ENCODE data around the gene OLIG2. TPM values are rescaled to one million over a fixed set of nuclear protein-coding genes. Genes with fewer than 3 reads are reported as not detected.

OLIG2 gene
- total RNA-seq, 4 donors from 2014 or later: not detected

- DNase-seq: no peak
- peak overlapping the region in 3 of 4 donors; percentile 28 to 60 (median 43) for H3K4me3 ChIP-seq
- peaks cover 0 to 6% (median 0%) of the 10 kb centered on the region in 3 donors for H3K9me3 ChIP-seq
- H3K27ac ChIP-seq: no peak overlapping the region
- H3K36me3 ChIP-seq: no peaks in the 10 kb centered on the region
- TF ChIP-seq, protein P1, sequence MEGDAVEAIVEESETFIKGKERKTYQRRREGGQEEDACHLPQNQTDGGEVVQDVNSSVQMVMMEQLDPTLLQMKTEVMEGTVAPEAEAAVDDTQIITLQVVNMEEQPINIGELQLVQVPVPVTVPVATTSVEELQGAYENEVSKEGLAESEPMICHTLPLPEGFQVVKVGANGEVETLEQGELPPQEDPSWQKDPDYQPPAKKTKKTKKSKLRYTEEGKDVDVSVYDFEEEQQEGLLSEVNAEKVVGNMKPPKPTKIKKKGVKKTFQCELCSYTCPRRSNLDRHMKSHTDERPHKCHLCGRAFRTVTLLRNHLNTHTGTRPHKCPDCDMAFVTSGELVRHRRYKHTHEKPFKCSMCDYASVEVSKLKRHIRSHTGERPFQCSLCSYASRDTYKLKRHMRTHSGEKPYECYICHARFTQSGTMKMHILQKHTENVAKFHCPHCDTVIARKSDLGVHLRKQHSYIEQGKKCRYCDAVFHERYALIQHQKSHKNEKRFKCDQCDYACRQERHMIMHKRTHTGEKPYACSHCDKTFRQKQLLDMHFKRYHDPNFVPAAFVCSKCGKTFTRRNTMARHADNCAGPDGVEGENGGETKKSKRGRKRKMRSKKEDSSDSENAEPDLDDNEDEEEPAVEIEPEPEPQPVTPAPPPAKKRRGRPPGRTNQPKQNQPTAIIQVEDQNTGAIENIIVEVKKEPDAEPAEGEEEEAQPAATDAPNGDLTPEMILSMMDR (IDR thresholded peaks at IDR 0.05): no peak
- no peak for TF ChIP-seq POLR2A (IDR thresholded peaks at IDR 0.05)
- WGBS, 2 donors: 13 to 18% methylated on average over 33 to 38 of the region's 38 CpGs
- peaks cover 23 to 100% (median 31%) of the 10 kb centered on the region in 4 donors for H3K27me3 ChIP-seq
- intact Hi-C loops (cut with DNase I): no loop called here
- H3K4me1 ChIP-seq: peaks cover 16 to 49% (median 22%) of the 10 kb centered on the region in 3 donors
Measured at GRCh38 chr21:33071770-33072306, 46.1 kb downstream of the OLIG2 start.

DNA sequence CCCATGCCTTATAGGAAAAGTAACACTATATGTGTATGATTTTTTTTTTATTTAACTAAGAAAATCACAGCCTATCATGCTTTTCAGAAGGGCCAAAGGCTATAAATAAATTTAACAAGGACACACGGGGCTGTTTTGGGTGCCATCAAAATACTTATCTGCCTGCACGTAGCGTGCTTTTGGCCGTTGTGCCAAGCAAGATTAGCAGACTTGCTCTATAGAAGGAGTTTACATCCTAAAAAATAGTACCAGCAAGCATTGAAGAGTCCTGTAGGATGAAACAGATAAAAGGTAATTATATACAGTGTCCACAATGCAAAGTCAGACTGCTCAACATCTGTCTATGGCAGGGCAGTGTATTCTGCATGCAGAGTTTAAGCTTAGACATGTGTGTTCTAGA lies 47.9 kb downstream of the OLIG2 start:
- intact Hi-C loops (cut with DNase I): no loop called here
- Histone ChIP-seq H3K4me3 (no peak overlapping the region), H3K27me3 (peaks cover 21 to 100% (median 26%) of the 10 kb centered on the region in 4 donors), H3K9me3 (peaks cover 0 to 6% (median 0%) of the 10 kb centered on the region in 3 donors), H3K36me3 (no peaks in the 10 kb centered on the region), H3K27ac (no peak overlapping the region), H3K4me1 (peaks cover 16 to 49% (median 22%) of the 10 kb centered on the region in 3 donors)
- no peak for TF ChIP-seq POLR2A (IDR thresholded peaks at IDR 0.05)
- TF ChIP-seq, protein P1 (IDR thresholded peaks at IDR 0.05): no peak
- DNase-seq: no peak
- 69 to 80% methylated on average over 4 of the region's 4 CpGs for WGBS, 2 donors

GRCh38 chr21:33075128-33075527 lies 49.4 kb downstream of the OLIG2 start:
- intact Hi-C loops (cut with DNase I): no loop called here
- DNase-seq: no peak
- Histone ChIP-seq H3K4me3 (no peak overlapping the region), H3K4me1 (peaks cover 13 to 51% (median 18%) of the 10 kb centered on the region in 3 donors), H3K27ac (no peak overlapping the region), H3K9me3 (no peaks in the 10 kb centered on the region), H3K27me3 (peaks cover 15 to 92% (median 21%) of the 10 kb centered on the region in 4 donors), H3K36me3 (no peaks in the 10 kb centered on the region)
- WGBS, 2 donors: 24 to 37% methylated on average over 5 to 8 of the region's 9 CpGs
- TF ChIP-seq, protein P1 (IDR thresholded peaks at IDR 0.05): no peak
- no peak for TF ChIP-seq POLR2A (IDR thresholded peaks at IDR 0.05)

DNA sequence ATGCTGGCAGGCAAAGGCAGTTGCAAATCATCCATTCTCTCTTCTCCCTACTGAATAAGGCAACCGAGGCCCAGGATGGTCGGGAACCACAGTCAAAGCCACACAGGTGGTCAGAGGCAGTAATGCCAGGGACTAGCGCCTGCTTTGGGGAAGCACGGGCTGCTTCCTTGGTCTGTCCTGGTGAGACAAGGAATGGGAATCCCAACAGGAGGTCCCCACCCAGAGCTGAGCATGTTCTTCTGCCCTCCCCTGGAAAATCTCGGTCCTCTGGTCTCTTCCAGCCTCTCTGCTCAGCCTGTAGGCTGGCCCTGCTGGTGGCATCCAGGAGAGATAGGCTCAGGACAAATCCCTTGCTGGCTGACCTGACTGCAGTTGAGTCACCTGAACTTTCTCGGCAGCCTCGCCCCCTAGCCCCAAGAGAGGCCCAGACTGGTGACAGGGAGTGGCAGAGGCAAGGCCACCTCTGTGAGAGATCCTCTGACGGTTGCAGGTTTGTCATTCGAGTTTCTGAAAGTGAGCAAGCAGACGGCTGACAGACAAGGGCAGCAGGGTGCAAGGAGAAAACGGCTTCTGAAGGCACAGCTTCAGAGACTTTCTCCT lies 50.0 kb downstream of the OLIG2 start:
- peaks cover 15 to 86% (median 20%) of the 10 kb centered on the region in 4 donors for H3K27me3 ChIP-seq
- no peaks in the 10 kb centered on the region for H3K36me3 ChIP-seq
- H3K27ac ChIP-seq: no peak overlapping the region
- no peak for DNase-seq
- no peak for TF ChIP-seq POLR2A (IDR thresholded peaks at IDR 0.05)
- TF ChIP-seq, protein P1 (IDR thresholded peaks at IDR 0.05): no peak
- peaks cover 13 to 45% (median 13%) of the 10 kb centered on the region in 3 donors for H3K4me1 ChIP-seq
- no peak overlapping the region for H3K4me3 ChIP-seq
- intact Hi-C loops (cut with DNase I): no loop called here
- H3K9me3 ChIP-seq: no peaks in the 10 kb centered on the region
- 51 to 59% methylated on average over 8 of the region's 11 CpGs for WGBS, 2 donors

GRCh38 chr21:33076600-33077329 lies 51.0 kb downstream of the OLIG2 start:
- Histone ChIP-seq H3K9me3 (no peaks in the 10 kb centered on the region), H3K4me1 (peaks cover 2 to 34% (median 3%) of the 10 kb centered on the region in 3 donors), H3K36me3 (no peaks in the 10 kb centered on the region), H3K4me3 (no peak overlapping the region), H3K27ac (no peak overlapping the region), H3K27me3 (peaks cover 6 to 76% (median 12%) of the 10 kb centered on the region in 4 donors)
- intact Hi-C loops (cut with DNase I): no loop called here
- WGBS, 2 donors: 82 to 83% methylated on average over 11 of the region's 11 CpGs
- TF ChIP-seq, protein P1 (IDR thresholded peaks at IDR 0.05): no peak
- no peak for TF ChIP-seq POLR2A (IDR thresholded peaks at IDR 0.05)
- no peak for DNase-seq
